HG03442 (cell line): ENCODE results near the gene ZNHIT6.

ENCODE experiments used
- ATAC-seq: cut with Tn5 transposase; IDR thresholded peaks from one replicate; pipeline ENCODE4 v1.9.1; 2021; ENCODE audit warnings: mild to moderate bottlenecking, moderate library complexity; ENCODE audit not compliant: unreplicated experiment

Gene ZNHIT6

DNA sequence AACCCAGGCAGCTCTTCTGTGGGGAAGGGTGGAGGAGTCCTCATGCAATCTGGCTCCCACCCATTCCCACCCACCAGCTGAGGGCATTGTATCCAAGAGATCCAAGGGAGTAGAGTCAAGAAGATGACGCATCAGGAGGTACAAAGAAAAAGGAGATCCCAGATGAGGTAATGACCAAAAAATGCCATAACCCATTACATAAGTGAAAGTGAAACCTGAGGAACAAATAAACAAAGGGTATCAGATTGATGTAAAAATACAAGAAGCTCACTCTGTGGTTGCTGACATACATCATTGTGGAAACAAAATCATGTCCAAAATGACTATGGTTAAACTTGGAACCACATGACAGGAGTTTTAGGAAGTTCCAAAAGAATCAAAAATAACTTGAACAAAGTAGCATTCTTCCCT is 85.2 kb downstream of the ZNHIT6 start:
- ATAC-seq, result no peak

DNA sequence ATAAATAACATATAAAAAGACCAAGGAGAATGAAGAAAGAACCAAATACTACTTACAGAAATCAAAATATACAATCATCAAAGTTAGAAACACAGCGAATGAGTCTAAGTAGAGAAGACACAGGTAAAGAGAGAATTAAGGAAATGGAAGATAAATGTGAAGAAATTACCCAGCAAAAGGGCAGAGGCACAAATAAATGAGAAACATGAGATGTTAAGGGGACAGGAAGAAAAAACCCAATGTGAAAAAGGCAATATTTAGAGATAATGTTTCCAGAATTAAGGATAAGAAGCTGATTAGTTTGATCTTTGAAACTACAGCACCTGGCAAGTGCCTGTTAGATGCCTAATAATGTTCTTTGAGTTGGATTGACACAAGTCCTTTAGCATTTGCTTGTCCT is 86.8 kb downstream of the ZNHIT6 start:
- ATAC-seq, result no peak

DNA sequence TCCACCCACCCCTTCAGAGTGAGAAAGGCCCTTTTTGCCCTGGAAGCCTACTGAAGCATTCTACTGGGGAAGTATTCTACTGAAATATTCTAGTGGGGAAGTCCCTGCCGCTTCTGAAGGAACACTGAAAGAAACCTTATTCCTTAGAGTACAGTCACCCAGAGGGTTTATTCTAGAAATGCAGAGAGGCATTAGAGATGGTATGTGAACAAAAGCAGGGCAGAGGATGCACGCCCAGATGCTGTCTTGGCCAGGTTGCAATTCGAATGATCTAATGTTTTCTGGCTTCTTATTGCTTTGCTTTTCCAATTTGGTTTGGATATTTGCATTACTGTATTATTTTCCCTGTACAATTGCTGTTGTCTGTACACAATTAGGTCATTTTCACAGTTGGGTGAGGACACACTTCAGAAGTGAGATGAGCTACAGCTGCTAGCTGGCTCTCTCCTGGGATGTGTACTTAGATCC is 90.6 kb downstream of the ZNHIT6 start:
- no peak for ATAC-seq

DNA sequence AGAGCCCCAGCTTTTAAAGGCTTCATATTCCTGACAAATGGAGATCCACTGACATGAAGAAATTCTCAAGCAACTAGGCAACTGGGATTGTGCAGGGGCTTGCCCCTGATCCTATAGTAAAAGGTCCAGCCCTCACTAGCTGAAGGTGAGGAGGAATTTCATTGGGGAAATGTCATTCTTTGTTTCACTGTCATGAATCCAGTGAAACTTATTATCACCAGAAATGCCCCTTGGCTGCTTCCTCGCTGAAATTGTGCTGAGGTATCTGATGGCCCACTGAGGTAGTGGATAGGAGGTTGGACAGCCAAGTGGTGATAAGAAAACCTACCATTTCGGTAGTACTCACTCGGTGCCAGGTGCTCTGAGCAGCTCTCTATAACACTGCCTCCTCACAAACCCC is 91.5 kb downstream of the ZNHIT6 start:
- no peak for ATAC-seq

DNA sequence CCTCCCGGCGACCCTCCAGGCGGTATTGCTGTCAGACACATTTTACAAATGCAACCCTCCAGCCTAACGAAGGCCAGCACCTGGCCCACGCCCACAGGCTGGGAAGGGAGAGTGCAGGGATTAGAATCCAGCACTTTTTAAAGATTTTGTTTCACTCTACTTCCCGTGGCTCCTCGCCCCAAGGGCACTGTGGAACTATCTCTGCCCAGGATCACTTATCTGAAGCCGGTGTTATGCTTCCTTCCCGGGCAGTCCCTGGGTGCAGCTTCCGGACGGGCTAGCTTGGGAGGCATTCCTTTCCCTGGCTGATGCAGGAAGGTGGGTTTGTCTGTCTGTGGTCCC is 91.9 kb downstream of the ZNHIT6 start:
- no peak for ATAC-seq

DNA sequence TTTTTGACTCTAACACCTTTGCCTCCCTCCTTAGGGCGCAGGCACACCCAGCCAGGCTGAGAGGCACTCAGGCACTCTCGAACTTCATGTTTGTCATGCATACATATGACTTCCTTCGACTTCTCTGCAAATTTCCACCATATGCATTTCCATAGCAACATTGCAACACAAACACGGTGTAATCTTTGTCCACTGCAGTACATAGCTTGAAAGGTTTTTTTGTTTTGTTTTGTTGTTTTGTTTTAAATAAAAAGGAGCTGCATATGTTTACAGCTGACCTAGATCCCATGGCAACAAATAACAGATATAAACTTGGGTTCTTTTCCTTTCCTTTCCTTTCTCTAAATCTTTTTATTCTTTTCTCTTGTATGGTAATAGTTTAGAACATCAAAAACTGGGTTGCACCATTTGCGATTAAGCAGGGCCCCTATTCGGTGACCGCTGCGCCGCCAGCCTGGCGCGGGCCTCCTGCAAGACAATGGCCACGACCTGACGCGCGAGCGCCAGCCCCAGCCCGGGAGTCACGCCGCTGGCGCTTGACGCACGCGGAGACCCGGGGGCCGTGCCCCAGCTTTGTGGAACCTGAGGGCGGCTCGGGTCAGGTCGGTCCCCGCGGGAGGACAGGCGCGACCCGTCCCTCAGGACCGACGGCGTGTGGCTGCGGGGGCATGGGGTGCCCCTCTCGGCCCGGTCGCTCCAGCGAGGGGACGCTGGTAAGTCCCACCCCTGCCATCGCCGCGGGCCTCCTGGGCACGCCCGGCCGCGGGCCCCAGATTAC is 92.5 kb downstream of the ZNHIT6 start:
- no peak for ATAC-seq

DNA sequence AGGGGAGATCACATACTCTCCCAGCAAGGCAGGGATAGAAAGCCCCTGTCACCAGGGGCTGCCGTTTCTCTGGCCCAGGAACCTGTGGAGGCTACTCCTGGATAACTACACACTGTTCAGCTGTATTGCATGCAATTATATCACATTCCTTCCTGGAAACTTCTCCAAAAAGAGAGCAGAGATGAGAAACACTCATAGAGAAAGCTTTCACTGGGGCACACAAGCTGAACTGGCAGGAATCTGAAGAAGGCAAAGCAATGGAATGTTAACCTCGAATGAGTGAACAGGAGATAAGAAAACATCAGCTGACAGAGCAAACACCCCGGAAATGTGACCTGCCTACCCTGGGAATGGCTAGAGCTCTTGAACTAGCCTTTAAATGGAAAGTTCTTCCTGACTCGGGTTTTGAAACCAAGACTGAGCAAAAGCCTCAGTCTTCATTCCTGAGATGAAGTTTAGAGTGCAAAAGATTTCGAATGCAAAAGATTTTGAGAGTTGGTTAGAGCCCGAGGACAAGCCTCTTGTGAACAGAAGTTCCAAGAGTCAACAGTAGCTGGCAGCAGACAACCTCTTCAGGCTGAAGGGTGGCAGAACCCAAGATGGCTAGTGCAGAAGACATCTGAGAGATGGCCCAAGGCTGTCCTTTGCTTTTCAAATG is 95.4 kb downstream of the ZNHIT6 start:
- ATAC-seq, result no peak

DNA sequence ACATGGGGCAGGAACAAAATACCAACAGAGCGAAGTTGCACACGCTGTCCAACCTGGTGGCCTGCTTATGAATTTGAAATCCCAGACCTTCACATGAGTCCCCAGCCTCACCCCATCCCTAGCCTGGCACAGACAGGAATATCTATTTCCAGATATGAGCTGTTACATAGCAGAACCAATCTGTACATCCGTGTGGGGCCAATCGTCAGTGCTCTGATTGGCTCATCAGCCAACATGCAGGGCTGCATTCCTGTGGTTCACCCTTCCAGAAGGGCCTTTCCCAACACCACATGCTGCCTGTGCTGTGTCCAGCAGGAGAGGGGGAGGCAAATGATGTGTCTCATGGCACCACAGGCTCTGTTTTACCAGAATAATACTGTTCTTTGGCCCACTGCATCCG is 96.4 kb downstream of the ZNHIT6 start:
- ATAC-seq, result no peak

DNA sequence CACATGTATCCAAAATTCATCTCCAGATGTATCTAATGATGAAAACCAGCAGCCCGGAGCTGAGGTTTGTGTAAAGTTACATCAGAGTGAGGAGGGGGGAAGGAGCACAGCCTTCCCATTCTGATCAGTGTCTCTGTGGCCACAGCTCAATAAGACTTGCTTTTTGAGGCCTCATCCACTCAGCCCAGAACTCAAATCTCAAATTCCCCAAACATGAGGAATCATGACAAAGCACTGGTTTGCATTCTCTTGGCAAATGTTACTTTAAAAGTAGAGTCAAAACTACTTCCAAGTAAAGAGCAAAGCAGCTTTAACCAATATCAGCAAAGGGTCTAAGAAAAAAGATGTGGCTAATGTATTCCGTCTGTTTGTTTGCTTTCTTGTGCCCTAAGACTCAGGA is 96.8 kb downstream of the ZNHIT6 start:
- ATAC-seq, result no peak

DNA sequence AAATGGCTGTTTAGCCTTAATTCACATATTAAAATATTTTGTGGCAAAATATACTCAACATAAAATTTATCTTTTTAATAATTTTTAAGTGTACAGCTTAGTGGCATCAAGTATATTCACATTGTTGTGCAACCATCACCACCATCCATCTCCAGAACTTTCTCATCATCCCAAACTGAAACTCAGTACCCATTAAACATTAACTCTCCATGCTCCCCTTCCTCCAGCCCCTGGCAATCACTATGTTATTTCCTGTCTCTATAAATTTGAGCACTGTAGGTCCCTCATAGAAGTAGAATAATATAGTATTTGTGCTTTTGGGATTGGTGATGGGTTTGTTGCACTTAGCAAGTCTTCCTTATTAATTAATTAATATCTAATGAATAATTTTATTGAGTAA is 98.3 kb downstream of the ZNHIT6 start:
- ATAC-seq, result no peak

DNA sequence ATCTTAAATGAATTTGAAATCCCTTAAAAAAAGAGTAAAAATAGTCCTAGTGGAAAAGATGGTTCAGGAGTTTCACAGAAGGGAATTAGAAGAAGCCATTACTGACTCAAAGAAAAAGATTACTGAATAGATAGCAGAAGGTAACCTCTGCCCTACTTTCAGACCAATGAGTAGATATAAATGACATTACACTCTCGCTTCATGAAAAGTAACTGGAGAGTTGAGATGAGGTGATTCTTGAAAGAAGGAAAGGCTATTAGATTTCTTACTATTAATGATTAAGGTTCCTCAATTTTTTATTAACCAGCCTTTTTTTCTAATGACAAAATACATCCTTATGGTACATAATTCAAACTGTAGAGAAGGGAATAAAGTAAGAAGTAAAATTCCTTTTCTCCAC is 99.4 kb downstream of the ZNHIT6 start:
- no peak for ATAC-seq

DNA sequence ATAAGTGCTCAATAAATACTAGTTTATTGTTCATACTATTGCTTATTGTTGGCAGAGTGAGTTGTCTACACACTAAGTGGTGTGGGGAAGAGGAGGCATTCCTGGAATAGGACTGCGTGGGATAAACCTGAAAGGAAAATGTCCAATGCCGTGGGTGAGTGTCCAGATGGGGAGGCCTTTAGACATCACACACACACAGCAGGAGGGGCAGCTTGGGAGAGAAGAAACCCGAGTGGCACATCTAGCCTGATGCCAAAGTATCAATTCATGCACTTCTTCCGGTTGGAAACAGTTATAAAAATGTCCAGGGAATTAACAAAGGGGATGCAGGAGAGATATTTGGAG is 100.3 kb downstream of the ZNHIT6 start:
- no peak for ATAC-seq

DNA sequence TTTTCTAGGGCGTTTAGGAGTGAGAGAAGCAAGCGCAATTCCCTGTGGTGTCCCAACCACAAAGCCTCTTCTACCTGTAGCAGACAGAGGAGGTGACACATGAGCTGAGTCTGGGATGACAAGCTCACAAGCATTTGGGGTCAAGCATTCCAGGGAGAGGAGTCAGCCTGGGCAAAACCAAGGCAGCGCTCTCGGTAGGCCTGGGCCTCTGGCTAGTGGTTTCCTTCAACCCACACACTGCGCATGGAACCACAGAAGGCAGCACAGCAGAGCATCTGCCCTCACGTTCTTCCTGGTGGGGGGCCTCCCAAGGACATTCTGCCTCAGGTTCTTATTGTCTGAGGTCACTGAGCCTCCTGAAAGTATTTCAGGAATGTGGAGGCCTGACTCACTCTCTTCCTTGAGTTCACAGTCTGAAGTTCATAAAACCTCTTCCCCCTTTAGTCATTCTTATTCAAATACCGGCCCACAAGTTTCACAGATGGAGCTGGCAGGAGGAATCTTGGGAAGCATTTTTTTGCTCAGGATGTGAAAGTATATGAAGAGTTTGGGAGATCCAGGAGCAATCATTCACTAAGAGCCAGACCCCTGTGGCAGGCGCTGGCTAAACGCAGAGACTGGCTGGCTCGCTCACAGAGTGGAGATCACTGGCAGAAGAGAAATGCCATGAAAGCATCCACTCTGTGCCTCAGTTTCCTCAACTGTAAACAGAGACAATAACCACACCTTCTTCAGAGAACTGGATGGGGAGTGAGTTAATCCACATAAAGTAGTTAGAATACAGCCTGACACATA is 100.9 kb downstream of the ZNHIT6 start:
- ATAC-seq, result no peak

DNA sequence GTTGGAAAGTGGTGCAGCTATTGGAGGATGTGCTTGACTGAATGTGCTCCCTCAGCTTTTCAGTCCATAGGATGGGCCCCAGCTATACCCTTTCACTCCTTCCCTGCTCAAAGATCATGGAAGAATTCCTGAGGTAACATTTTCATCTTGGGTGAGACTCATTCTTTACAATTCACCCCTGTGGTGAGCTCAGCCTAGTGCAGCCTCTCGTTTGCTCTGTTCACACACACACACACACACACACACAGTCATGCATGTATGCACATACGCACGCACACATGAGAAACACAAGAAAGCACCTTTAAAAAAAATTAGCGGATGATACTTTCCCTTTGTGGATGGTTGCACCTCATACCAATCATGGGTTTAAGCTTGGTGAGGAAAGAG is 101.8 kb downstream of the ZNHIT6 start:
- no peak for ATAC-seq

DNA sequence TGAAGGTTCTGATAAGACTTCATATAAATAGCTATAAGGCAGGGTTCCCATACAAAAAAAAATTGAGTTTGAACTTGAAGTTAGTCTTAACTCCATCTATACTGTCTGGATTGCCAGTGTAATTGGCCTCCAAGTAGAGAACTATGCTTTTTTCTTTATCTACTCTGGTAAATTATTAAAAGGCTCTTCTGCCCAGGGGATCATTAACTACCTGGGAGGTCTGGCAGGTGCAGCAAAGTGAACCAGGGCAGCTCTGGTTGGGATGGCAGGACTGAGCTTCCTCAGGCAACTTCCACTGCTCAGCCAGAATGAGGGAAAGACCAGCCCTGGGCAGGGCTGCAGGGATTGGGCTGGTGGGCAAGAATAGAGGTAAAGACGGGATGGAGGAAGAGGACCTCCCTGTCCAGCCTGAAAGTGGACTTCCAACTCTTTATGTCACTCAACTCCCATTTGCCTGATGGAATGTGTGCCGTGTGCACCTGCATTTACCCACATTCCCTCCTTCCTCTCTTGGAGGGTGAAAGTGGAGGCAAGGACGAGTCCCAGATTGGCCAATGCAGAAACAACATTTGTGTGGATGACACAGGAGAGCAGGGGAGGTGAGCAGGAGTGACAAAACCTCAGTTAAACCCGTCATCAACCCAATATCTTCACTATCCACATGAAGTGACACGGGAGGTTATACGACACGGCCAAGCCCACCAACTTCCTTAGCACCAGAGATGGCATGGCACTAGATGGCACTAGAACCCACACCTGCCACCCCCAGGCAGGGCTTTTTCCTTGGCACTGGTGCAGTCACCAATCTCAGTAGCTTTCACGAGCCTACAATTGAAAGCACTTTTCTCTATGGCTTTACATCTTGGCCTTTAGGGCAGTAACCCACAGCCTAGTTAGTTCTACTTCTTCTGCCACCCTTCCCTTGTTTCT is 102.5 kb downstream of the ZNHIT6 start:
- no peak for ATAC-seq

DNA sequence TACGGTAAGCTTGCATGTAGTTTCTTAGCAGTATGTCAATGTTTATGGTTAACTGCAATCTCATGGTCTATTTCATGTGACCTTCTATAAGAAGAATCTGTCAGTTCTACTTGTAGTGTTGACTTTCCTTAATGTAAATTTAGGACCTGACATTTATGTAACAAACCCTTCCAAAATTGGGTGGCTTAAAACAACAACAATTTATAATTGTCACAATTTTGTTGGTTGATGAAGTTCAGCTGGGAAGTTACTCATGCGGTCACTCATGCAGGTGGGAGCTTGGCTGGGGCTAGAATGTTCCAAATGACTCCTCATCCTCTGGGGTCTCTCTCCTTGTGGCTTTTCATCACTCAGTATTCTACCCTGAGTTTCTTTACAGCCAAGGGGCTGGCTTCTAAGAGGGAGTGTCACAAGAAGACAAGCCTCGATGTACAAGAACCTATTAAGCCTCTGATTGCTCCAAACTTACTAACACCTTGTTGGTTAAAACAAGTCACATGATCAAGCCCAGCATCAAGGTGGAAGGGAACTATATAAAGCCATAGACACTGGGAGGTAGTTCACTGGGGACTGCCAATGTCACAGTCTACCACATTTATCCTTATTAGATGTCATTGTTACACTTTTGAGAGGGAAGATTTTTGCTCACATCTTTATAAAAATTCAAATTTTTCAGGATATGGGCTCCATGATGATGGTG is 103.8 kb downstream of the ZNHIT6 start:
- no peak for ATAC-seq

DNA sequence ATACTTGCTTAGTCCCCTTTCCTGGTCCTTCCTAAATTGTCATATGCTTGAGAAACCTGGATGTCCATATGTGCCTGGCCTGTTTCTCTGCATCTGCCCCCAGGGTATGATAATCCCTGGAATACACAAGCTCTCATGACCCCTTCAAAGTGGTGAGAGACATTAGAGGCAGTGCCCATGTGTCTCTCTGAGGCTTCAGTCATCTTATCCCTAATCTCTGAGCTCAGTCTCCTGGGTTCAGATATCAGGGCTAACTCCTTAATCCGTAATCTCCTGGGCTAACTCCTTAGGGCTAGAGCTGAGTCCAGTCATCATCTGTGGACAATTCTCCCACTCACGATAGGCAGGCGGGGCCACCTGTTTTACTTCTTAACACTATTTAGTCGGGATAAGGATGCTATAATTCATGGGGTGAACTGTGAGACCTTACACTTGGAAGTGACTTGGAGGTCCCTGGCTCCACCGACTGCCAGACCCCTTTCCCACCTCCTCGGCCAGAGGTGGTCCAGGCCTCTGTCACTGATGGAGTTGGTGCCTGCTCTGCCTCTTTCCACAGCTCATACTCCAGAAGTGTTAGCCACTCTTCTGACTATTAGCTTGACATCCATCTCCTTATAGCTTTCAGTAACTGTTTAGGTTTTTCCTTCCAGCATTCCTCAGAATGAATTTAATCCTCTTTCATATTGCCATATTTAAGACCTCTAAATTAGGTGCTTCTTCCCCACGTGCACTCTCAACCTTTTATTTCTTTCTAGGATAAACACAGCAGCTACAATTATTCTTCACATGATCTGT is 105.0 kb downstream of the ZNHIT6 start:
- ATAC-seq, result no peak

DNA sequence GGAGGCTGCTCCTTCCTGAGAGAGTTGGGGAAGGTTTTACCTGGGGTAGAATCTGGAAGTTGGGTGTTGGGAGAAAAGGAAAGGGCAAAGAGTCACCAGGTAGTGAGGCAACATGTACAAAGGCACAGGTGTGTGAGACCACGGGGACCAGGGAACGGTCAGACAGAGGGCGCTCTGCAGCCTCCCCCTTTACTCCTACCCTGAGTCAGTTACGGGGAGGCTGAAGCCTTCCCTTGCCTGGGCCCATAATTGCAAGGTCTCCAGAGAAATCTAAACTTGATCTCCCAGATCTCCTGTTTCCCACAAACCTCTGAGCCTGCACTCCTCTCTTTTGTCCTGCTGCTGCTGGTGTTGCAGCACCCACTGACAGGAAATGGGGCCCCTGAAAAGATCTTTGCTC is 105.7 kb downstream of the ZNHIT6 start:
- ATAC-seq, result no peak

DNA sequence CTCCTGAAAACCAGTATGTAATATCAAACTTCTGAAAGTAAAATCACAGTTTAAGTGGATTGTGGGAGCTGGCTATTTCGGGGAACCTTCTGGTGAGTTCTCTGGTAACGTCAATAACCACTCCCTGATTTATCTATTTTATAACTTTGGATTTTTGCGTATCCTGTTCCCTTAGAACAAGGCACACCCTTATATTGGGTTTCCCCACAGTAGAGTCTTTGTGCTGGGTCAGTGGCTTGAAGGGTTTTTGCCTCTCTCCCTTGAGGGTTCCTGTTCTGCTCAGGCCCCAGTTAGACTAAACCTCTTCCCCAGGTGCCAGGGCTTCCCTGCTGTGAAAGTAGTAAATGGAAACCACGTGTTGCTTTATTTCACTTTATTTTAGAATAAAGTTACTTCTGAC is 106.3 kb downstream of the ZNHIT6 start:
- no peak for ATAC-seq

DNA sequence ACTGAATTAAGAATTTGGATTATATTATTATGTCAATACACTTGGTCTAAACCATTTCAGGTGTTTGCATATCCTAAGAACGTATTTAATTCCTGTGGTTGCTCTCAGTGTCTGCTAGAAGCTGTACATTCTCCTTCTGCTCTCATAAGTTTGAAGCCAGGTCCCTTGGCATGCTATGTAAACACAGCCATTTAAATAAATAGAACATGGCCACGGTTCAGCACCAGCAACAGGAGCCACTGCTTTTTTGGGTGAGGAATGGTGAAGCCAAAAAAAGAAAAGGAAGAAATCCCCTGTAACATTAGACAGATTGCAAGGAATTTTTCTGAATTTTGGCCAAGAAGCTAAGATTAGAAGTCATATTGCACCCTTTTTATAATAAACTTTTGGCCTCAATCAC is 108.6 kb downstream of the ZNHIT6 start:
- no peak for ATAC-seq
